Mammary epithelial cell (primary cell): ENCODE results near the gene TBXAS1.

Source experiments
- EZH2 ChIP-seq: IDR thresholded peaks from 2 replicates; pipeline ENCODE4 v1.6.1; 2012; ENCODE audit warnings: low read length, inconsistent platforms, borderline replicate concordance
- TF ChIP-seq, protein P1 (sequence below), 2 donors: IDR thresholded peaks in 1 of 2; conservative IDR thresholded peaks in 1 of 2; 2 replicates each; pipeline ENCODE4 v1.5.1; 2011 to 2012; ENCODE audit warnings: inconsistent platforms in 2 of 2, low read length in 2 of 2, mild to moderate bottlenecking in 2 of 2, control low read depth in 1 of 2, low read depth in 1 of 2; ENCODE audit not compliant: insufficient read depth in 1 of 2; ENCODE audit errors: extremely low read depth in 1 of 2

DNA sequence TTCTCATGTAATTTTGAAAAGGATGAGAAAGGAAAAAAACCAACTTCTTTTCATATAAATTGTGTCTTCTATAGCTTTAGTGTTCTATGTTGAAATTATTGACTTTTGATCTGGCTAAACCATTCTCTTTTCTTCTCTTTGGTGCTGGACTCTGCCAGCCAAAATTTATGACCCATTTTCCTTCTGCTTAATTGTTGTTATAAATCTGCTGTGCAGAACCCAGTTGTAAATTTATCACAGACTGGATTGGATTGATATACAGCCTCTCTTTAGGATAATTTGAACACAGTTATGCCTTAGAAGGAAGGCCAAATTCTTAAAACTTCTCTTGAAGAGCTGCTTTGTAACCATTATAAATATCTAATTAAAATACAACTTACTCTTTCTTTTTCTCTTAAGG, 139.9 kb downstream of the TBXAS1 start:
- TF ChIP-seq, protein P1, sequence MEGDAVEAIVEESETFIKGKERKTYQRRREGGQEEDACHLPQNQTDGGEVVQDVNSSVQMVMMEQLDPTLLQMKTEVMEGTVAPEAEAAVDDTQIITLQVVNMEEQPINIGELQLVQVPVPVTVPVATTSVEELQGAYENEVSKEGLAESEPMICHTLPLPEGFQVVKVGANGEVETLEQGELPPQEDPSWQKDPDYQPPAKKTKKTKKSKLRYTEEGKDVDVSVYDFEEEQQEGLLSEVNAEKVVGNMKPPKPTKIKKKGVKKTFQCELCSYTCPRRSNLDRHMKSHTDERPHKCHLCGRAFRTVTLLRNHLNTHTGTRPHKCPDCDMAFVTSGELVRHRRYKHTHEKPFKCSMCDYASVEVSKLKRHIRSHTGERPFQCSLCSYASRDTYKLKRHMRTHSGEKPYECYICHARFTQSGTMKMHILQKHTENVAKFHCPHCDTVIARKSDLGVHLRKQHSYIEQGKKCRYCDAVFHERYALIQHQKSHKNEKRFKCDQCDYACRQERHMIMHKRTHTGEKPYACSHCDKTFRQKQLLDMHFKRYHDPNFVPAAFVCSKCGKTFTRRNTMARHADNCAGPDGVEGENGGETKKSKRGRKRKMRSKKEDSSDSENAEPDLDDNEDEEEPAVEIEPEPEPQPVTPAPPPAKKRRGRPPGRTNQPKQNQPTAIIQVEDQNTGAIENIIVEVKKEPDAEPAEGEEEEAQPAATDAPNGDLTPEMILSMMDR (conservative IDR thresholded peaks at IDR 0.05 in 1 of 2, IDR thresholded peaks at IDR 0.05 in 1 of 2; ENCODE audit: extremely low read depth in 1 of 2, insufficient read depth in 1 of 2, low read depth in 1 of 2, low read length in 2 of 2): no peak
- TF ChIP-seq EZH2: no peak
